PC-3 (cell line): ENCODE measurements around the gene ADIG. TPM values are rescaled to one million over a fixed set of nuclear protein-coding genes. Genes with fewer than 3 reads are reported as not detected.

Experiments
- ATAC-seq: fragments of 200-7000 bp; cut with Tn5 transposase; 2 replicates; pipeline ENCODE4 v1.9.1; 2020; ENCODE audit warnings: mild to moderate bottlenecking, moderate library complexity
- BruUV-seq: library from RNA; stranded (reverse); fragments of 400-500 nt; replicated peaks from 2 replicates; lab custom pipeline; 2021; lab: Mats Ljungman, UMichigan
- CTCF ChIA-PET: fragments of 300-600 bp; sonication (Branson Sonifier 250); formaldehyde crosslinking; loops from one replicate; lab custom pipeline; 2022; ENCODE audit warnings: antibody characterized with exemption; lab: Charles Lee
- POLR2A ChIA-PET: fragments of 300-600 bp; sonication (Branson Sonifier 250); formaldehyde crosslinking; loops from one replicate; lab custom pipeline; 2022; ENCODE audit warnings: antibody characterized with exemption; ENCODE audit not compliant: unreplicated experiment; lab: Charles Lee
- DNase-seq: peaks from one replicate; pipeline ENCODE4 v3.0.0-alpha.2; 2015
- H2AFZ ChIP-seq: fragments of 300-600 bp; sonication (generic); 2 replicates; pipeline ENCODE4 v1.6.0; 2016; ENCODE audit warnings: antibody characterized with exemption, low read length
- H3F3A ChIP-seq: fragments of 300-600 bp; sonication (generic); one replicate; pipeline ENCODE4 v1.6.0; 2017; ENCODE audit warnings: antibody characterized with exemption, low read length, control low read depth, mild to moderate bottlenecking; ENCODE audit not compliant: unreplicated experiment
- H3K27ac ChIP-seq: fragments of 300-600 bp; sonication (generic); 2 replicates; pipeline ENCODE4 v1.5.1; 2016; ENCODE audit warnings: mild to moderate bottlenecking, low read length
- H3K27me3 ChIP-seq: fragments of 300-600 bp; sonication (generic); 2 replicates; pipeline ENCODE4 v1.6.1; 2016; ENCODE audit warnings: low read length, mixed read lengths
- H3K36me3 ChIP-seq: fragments of 300-600 bp; sonication (generic); 2 replicates; pipeline ENCODE4 v1.6.1; 2016; ENCODE audit warnings: low read depth, mixed run types, low read length, mixed read lengths
- H3K4me1 ChIP-seq: fragments of 300-600 bp; sonication (generic); 2 replicates; pipeline ENCODE4 v1.5.1; 2016; ENCODE audit warnings: low read length; ENCODE audit not compliant: insufficient read depth
- H3K4me2 ChIP-seq: fragments of 300-600 bp; sonication (generic); 2 replicates; pipeline ENCODE4 v1.6.0; 2016; ENCODE audit warnings: low read length
- H3K4me3 ChIP-seq: fragments of 300-600 bp; sonication (generic); 2 replicates; pipeline ENCODE4 v1.5.1; 2016; ENCODE audit warnings: mild to moderate bottlenecking, low read length, mixed read lengths
- H3K79me2 ChIP-seq: fragments of 300-600 bp; sonication (generic); 2 replicates; pipeline ENCODE4 v1.6.1; 2017; ENCODE audit warnings: low read length, mixed read lengths
- H3K9ac ChIP-seq: fragments of 300-600 bp; sonication (generic); 2 replicates; pipeline ENCODE4 v1.6.0; 2016; ENCODE audit warnings: mild to moderate bottlenecking, low read length
- H3K9me2 ChIP-seq: fragments of 300-600 bp; sonication (generic); replicated peaks from 2 replicates; pipeline ENCODE4 v1.6.1; 2016; ENCODE audit warnings: mixed run types, low read length, mixed read lengths
- H3K9me3 ChIP-seq: fragments of 300-600 bp; sonication (generic); 2 replicates; pipeline ENCODE4 v1.6.1; 2016; ENCODE audit warnings: low read length, mixed read lengths
- H4K20me1 ChIP-seq: fragments of 300-600 bp; sonication (generic); 2 replicates; pipeline ENCODE4 v1.6.1; 2016; ENCODE audit warnings: low read length, mixed read lengths
- EZH2 ChIP-seq: fragments of 300-600 bp; sonication (generic); IDR thresholded peaks from one replicate; pipeline ENCODE4 v1.6.1; 2017; ENCODE audit warnings: antibody characterized with exemption, mild to moderate bottlenecking, low read length; ENCODE audit not compliant: unreplicated experiment
- EZH2phosphoT487 ChIP-seq: fragments of 300-600 bp; sonication (generic); IDR thresholded peaks from 2 replicates; pipeline ENCODE4 v1.6.1; 2018; ENCODE audit warnings: mild to moderate bottlenecking, antibody characterized with exemption, low read length, borderline replicate concordance
- intact Hi-C: fragments of 100-400 bp; cut with micrococcal nuclease; formaldehyde crosslinking; loops from 2 replicates; pipeline ENCODE4 v1.9.0; 2023
- total RNA-seq: library from RNA; depleted of rRNA; stranded (reverse); fragments of >200 nt; gene quantifications from 2 replicates; pipeline ENCODE4 v1.2.3, GENCODE V29; 2014
- TF ChIP-seq, protein P1 (sequence below): fragments of 300-600 bp; sonication (generic); conservative IDR thresholded peaks from 2 replicates; pipeline ENCODE4 v1.5.1; 2017; ENCODE audit warnings: antibody characterized with exemption, low read depth, mild to moderate bottlenecking, low read length

Gene ADIG
- total RNA-seq, 1 experiment from 2014 or later, result not detected

DNA sequence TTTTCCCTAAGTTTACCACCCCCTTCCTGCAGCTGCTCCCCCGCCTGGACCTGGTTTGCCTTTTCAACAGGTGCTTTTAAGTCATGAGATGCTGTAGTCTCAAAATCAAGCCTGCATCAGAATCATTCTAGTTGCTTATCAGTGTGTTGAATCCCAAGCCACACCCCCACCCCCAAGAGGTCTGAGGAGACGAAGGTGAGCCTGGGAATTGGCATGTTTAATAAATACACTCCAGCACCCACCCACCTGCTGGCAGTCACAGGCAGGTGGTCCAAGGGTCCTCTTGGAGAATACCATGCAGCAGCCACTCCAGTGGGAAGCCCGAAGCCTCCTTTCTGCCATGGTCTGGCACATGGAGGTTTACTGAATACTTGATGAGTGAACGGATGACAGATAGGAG is 1.1 kb upstream of the ADIG start:
- no peaks in the 10 kb centered on the region for H3K9me2 ChIP-seq

DNA sequence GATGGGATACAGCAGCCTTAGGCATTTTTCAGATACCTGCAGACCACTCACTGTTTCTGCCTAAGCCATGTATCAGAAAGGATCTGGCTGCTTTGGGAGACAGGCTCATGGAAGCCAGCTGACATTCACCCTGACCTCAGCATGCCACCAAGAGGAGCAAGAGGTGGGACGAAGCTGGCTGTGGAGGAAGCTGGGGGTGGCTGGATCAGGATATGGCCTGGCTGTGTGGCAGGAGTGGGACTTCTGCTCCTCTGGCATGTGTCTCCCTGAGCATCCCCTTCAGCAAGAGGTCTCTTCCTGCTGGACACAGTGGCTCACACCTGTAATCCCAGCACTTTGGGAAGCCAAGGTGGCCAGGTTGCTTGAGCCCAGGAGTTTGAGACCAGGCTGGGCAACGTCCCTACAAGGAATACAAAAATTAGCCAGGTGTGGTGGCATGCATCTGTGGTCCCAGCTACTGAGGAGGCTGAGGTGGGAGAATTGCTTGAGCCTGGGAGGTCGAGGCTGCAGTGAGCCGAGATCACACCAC is 897 bp downstream of the ADIG start:
- intact Hi-C loops, result no loop called here

More for the DNA sequence above, 1.1 kb upstream of the ADIG start:
- TF ChIP-seq EZH2phosphoT487, result no peak
- no peak for TF ChIP-seq EZH2
- TF ChIP-seq, protein P1, sequence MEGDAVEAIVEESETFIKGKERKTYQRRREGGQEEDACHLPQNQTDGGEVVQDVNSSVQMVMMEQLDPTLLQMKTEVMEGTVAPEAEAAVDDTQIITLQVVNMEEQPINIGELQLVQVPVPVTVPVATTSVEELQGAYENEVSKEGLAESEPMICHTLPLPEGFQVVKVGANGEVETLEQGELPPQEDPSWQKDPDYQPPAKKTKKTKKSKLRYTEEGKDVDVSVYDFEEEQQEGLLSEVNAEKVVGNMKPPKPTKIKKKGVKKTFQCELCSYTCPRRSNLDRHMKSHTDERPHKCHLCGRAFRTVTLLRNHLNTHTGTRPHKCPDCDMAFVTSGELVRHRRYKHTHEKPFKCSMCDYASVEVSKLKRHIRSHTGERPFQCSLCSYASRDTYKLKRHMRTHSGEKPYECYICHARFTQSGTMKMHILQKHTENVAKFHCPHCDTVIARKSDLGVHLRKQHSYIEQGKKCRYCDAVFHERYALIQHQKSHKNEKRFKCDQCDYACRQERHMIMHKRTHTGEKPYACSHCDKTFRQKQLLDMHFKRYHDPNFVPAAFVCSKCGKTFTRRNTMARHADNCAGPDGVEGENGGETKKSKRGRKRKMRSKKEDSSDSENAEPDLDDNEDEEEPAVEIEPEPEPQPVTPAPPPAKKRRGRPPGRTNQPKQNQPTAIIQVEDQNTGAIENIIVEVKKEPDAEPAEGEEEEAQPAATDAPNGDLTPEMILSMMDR, result no peak
- H3F3A ChIP-seq, result no peaks in the 10 kb centered on the region
- peaks cover 13% of the 10 kb centered on the region for H3K36me3 ChIP-seq
- POLR2A ChIA-PET, result no interaction called here
- intact Hi-C loops, result no loop called here
- H3K27me3 ChIP-seq, result no peaks in the 10 kb centered on the region
- no TSS peak for BruUV-seq
- ATAC-seq (no peak), DNase-seq (no peak)
- no peak overlapping the region for H3K27ac ChIP-seq
- H3K9ac ChIP-seq, result no peak overlapping the region
- CTCF ChIA-PET, result no interaction called here
- H3K4me2 ChIP-seq, result no peak overlapping the region
- no peaks in the 10 kb centered on the region for H3K4me1 ChIP-seq
- H3K9me3 ChIP-seq, result no peaks in the 10 kb centered on the region
- no peaks in the 10 kb centered on the region for H4K20me1 ChIP-seq
- H3K79me2 ChIP-seq, result no peaks in the 10 kb centered on the region
- no peak overlapping the region for H2AFZ ChIP-seq
- H3K4me3 ChIP-seq, result no peak overlapping the region

DNA sequence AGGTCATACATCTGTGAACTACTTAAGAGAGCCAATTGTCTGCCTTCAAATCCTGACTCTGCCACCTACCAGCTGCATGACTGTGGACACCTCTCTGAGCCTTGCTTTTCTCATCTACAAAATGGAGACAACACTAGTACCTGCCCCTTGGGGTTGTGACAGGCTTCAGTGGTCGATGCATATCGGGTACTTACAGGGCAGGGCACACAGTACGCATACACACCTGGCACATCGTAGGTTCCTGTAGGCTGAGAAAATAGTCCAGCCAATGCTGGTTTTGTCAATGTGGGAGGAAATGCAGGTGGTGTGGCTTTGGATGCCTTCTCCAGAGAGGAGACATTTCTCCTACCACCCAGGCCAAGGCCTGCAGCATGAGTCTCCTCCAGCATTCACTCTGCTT is 2.3 kb downstream of the ADIG start:
- ATAC-seq (no peak), DNase-seq (no peak)
- no peaks in the 10 kb centered on the region for H3K36me3 ChIP-seq
- H3K27ac ChIP-seq, result no peak overlapping the region
- H3K79me2 ChIP-seq, result no peaks in the 10 kb centered on the region
- H4K20me1 ChIP-seq, result no peaks in the 10 kb centered on the region
- no peak overlapping the region for H3K4me2 ChIP-seq
- no peaks in the 10 kb centered on the region for H3K4me1 ChIP-seq
- H2AFZ ChIP-seq, result no peak overlapping the region
- no peaks in the 10 kb centered on the region for H3K9me3 ChIP-seq
- H3F3A ChIP-seq, result no peaks in the 10 kb centered on the region
- H3K9ac ChIP-seq, result no peak overlapping the region
- ChIA-PET CTCF (no interaction called here), POLR2A (no interaction called here)
- H3K9me2 ChIP-seq, result no peaks in the 10 kb centered on the region
- no peaks in the 10 kb centered on the region for H3K27me3 ChIP-seq
- TF ChIP-seq, protein P1, result no peak
- TF ChIP-seq EZH2 (no peak), EZH2phosphoT487 (no peak)
- intact Hi-C loops, result no loop called here
- no peak overlapping the region for H3K4me3 ChIP-seq
- no TSS peak for BruUV-seq

More for the DNA sequence above, 897 bp downstream of the ADIG start:
- H3K4me3 ChIP-seq, result no peak overlapping the region
- DNase-seq (no peak), ATAC-seq (no peak)
- H2AFZ ChIP-seq, result no peak overlapping the region
- no peaks in the 10 kb centered on the region for H4K20me1 ChIP-seq
- no peak overlapping the region for H3K4me2 ChIP-seq
- H3K9me2 ChIP-seq, result no peaks in the 10 kb centered on the region
- ChIA-PET CTCF (no interaction called here), POLR2A (no interaction called here)
- no peaks in the 10 kb centered on the region for H3K79me2 ChIP-seq
- no TSS peak for BruUV-seq
- H3K36me3 ChIP-seq, result peaks cover 4% of the 10 kb centered on the region; the same call in 1 of the 2 replicates
- no peak overlapping the region for H3K27ac ChIP-seq
- no peaks in the 10 kb centered on the region for H3F3A ChIP-seq
- H3K27me3 ChIP-seq, result no peaks in the 10 kb centered on the region
- TF ChIP-seq EZH2 (no peak), EZH2phosphoT487 (no peak)
- TF ChIP-seq, protein P1, result no peak
- no peaks in the 10 kb centered on the region for H3K9me3 ChIP-seq
- H3K4me1 ChIP-seq, result no peaks in the 10 kb centered on the region
- no peak overlapping the region for H3K9ac ChIP-seq
